HepG2 (cell line): Measurements from ENCODE around the gene SLC26A3.

Experiments
- CTCF ChIP-seq: sonication (generic); formaldehyde crosslinking; IDR thresholded peaks from 2 replicates; pipeline ENCODE4 v1.5.0; 2020; ENCODE audit warnings: mild to moderate bottlenecking, missing genetic modification reagents, moderate library complexity
- FUBP1 ChIP-seq: sonication (generic); formaldehyde crosslinking; IDR thresholded peaks from 2 replicates; pipeline ENCODE4 v1.5.1; 2020; ENCODE audit warnings: missing genetic modification reagents, mild to moderate bottlenecking, borderline replicate concordance
- KAT7 ChIP-seq: IDR thresholded peaks from 2 replicates; pipeline ENCODE4 v1.6.1; 2018; ENCODE audit warnings: borderline replicate concordance, missing compliant biosample characterization
- LRRFIP1 ChIP-seq: sonication (generic); formaldehyde crosslinking; conservative IDR thresholded peaks from 2 replicates; pipeline ENCODE4 v1.4.0; 2020; ENCODE audit warnings: missing genetic modification reagents
- POLR2A ChIP-seq, 2 experiments: IDR thresholded peaks; 2 replicates each; pipeline ENCODE4 v1.6.1; 2011; ENCODE audit warnings: low read depth in 2 of 2, low read length in 2 of 2, mild to moderate bottlenecking in 1 of 2, moderate library complexity in 1 of 2; ENCODE audit not compliant: insufficient read depth in 1 of 2
- RBM22 ChIP-seq: fragments of 200-400 bp; formaldehyde crosslinking; optimal IDR thresholded peaks from 2 replicates; pipeline ENCODE3; 2017; ENCODE audit warnings: mild to moderate bottlenecking, low read length, moderate library complexity
- SIX1 ChIP-seq: sonication (generic); formaldehyde crosslinking; IDR thresholded peaks from 2 replicates; pipeline ENCODE4 v1.4.0; 2020; ENCODE audit warnings: missing genetic modification reagents, borderline replicate concordance
- TAF15 ChIP-seq: fragments of 200-400 bp; formaldehyde crosslinking; IDR thresholded peaks from one replicate; pipeline ENCODE4 v1.6.1; 2018; ENCODE audit warnings: mild to moderate bottlenecking, low read depth, low read length; ENCODE audit not compliant: poor library complexity, severe bottlenecking
- ZNF136 ChIP-seq: sonication (generic); formaldehyde crosslinking; IDR thresholded peaks from 2 replicates; pipeline ENCODE4 v1.8.1; 2022; ENCODE audit warnings: low read depth, mild to moderate bottlenecking, moderate library complexity, missing genetic modification reagents
- ZNF20 ChIP-seq: sonication (generic); formaldehyde crosslinking; IDR thresholded peaks from 2 replicates; pipeline ENCODE4 v1.4.0; 2020; ENCODE audit warnings: mild to moderate bottlenecking, moderate library complexity, missing genetic modification reagents
- ZNF251 ChIP-seq: sonication (generic); formaldehyde crosslinking; IDR thresholded peaks from 2 replicates; pipeline ENCODE4 v1.9.0; 2021; ENCODE audit warnings: mild to moderate bottlenecking, missing genetic modification reagents
- ZNF704 ChIP-seq: sonication (generic); formaldehyde crosslinking; IDR thresholded peaks from 2 replicates; pipeline ENCODE4 v1.8.1; 2023; ENCODE audit warnings: mild to moderate bottlenecking, inconsistent platforms, moderate library complexity, missing genetic modification reagents, borderline replicate concordance

GRCh38 chr7:107783648-107784047 is 19.4 kb downstream of the SLC26A3 start:
- TF ChIP-seq ZNF704 (CRISPR knock-in tag) (no peak), SIX1 (no peak), ZNF20 (CRISPR knock-in tag) (no peak), CTCF (no peak), ZNF136 (CRISPR knock-in tag) (no peak), TAF15 (no peak), LRRFIP1 (CRISPR knock-in tag) (no peak), KAT7 (CRISPR knock-in tag) (no peak), FUBP1 (CRISPR knock-in tag) (no peak), ZNF251 (no peak), RBM22 (no peak), POLR2A (IDR thresholded peaks at IDR 0.05; ENCODE audit: insufficient read depth in 1 of 2, low read depth in 2 of 2, low read length in 2 of 2) (no peak)
